ENCODE data around the gene TSHZ3.

Gene TSHZ3

DNA sequence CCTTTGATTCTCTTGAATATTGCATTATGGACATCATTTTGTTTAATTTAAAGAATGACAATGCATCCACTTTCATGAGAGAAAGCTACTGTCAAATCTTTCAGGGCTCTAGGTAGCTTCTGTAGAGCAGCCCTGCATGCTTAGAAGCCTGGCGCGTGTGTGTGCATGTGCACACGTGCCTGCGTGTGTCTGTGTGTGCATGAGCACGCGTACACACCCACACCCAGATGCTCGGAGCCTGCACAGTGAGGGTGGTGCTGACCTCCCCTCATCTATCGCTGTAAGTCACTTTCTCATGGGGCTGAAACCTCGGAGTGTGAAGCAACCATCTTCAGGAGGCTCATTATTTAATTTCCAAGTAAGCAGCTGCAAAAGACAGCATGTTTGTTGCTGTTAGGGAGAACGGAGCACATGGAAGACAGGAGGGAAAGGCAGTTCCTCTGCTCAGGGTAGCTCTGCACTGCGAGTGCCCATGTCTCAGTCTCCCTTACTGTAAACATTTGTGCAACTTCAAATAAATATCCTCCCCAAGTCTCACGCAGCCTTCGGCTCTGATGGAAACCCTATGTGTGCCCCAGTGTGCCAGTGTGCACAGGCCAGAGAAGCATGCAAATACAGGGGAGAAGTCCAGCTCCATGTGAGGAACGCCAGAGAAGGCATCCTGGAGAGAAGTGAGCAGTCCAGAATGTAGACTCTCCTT lies 22.8 kb downstream of the TSHZ3 start:
- TF ChIP-seq, protein P1, sequence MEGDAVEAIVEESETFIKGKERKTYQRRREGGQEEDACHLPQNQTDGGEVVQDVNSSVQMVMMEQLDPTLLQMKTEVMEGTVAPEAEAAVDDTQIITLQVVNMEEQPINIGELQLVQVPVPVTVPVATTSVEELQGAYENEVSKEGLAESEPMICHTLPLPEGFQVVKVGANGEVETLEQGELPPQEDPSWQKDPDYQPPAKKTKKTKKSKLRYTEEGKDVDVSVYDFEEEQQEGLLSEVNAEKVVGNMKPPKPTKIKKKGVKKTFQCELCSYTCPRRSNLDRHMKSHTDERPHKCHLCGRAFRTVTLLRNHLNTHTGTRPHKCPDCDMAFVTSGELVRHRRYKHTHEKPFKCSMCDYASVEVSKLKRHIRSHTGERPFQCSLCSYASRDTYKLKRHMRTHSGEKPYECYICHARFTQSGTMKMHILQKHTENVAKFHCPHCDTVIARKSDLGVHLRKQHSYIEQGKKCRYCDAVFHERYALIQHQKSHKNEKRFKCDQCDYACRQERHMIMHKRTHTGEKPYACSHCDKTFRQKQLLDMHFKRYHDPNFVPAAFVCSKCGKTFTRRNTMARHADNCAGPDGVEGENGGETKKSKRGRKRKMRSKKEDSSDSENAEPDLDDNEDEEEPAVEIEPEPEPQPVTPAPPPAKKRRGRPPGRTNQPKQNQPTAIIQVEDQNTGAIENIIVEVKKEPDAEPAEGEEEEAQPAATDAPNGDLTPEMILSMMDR (conservative IDR thresholded peaks at IDR 0.05; ENCODE audit: low read depth): no peak
- CTCF ChIA-PET: interaction anchor here (0.7 kb wide), 1 partner anchor 11 kb away, joined by 4 read pairs; no protein-coding TSS in a partner anchor
- DNase-seq (ENCODE audit: low spot score): no peak
- POLR2A ChIA-PET (ENCODE audit: low non-redundant PET): no interaction called here
- H3K27ac ChIP-seq: no peak overlapping the region

DNA sequence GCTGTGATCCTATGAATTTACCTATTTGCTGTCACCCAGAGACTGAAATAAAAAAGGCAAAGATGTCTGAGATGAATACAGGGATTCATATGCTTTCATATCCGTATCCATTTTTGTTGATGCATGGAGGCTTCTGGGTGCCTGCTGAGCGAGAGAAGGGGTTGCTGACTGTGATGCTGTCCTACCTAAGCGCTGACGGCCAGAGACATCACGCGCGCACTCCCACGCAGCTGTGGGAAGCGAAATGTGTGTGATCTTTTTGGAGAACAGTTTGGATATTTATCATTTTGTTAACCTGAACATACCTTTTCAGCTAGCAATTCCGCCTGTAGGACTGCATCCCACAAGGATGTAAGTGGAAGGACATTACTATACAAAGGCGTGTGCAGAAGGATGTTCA lies 23.9 kb downstream of the TSHZ3 start:
- CTCF ChIA-PET: no interaction called here
- POLR2A ChIA-PET (ENCODE audit: low non-redundant PET): no interaction called here
- no peak overlapping the region for H3K27ac ChIP-seq
- no peak for DNase-seq (ENCODE audit: low spot score)
- TF ChIP-seq, protein P1 (conservative IDR thresholded peaks at IDR 0.05; ENCODE audit: low read depth): no peak

DNA sequence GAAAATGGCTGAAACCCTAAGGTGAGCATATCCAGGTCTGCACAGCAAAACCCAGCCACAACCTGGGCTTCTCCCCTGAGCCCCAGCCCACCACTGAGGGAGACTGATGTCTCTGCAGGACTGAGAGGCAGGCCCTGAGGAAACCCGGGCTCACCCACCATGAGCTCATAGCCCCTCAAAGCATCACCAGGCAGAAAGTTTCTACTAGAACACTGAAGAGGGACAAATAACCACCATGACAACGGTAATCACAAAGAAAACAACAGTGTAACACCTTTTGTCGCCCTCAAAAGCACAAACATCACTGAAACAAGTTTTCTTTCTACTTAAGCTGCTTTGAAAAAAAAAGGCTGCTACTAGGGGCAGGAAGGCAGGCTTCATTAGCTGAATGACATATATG lies 29.8 kb downstream of the TSHZ3 start:
- POLR2A ChIA-PET (ENCODE audit: low non-redundant PET): no interaction called here
- CTCF ChIA-PET: no interaction called here
- TF ChIP-seq, protein P1 (conservative IDR thresholded peaks at IDR 0.05; ENCODE audit: low read depth): no peak
- no peak for DNase-seq (ENCODE audit: low spot score)
- no peak overlapping the region for H3K27ac ChIP-seq

DNA sequence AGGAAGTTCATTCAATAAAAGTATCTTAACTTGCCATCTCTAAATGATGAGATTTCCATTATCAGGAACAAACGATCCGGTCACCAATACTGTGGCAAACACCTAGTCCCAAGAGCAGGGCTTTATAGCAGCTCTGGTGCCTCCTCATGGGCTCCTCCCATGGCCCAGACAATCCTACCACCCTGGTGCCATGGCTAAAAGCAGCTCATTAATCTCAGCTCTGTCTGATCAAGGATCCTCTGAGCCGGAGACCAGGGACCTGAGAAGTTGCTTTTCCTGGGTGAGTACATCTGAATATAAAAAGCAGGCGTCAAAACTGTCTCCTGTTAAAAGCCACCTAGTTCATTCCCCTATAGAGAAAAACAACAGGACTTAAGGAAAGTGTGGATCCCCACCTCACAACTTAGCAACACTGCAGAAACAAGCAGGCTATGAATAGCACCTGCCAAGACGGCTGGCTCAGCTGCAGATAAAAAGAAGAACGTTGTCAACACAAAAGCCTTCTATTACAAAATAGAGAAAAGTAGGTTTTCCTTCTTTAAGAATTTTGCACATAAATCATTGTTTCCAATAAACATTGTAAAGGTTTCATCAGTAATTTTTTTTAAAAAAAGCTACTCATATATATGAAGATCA lies 30.3 kb downstream of the TSHZ3 start:
- ChIA-PET CTCF (no interaction called here), POLR2A (ENCODE audit: low non-redundant PET) (no interaction called here)
- H3K27ac ChIP-seq: no peak overlapping the region
- TF ChIP-seq, protein P1 (conservative IDR thresholded peaks at IDR 0.05; ENCODE audit: low read depth): no peak
- no peak for DNase-seq (ENCODE audit: low spot score)

DNA sequence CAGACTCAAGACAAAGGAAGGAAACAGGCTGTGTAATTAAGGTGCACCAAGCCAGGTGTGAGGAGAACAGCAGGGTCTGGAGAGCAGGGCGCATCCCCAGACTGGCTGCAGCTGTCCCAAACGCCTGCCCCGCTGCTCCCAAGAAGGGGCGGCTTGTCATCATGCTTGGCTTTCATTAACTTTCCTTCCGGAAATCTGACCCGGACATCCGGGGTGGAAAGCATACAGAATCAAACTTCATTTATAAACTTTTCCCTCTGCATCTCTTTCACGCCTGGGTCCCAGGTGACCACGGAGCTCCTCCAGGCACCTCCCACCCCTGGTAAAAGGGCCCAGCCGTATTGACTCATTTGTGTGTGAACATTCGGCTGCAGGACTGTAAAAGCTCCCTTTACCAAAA lies 31.7 kb downstream of the TSHZ3 start:
- TF ChIP-seq, protein P1 (conservative IDR thresholded peaks at IDR 0.05; ENCODE audit: low read depth): no peak
- ChIA-PET POLR2A (ENCODE audit: low non-redundant PET) (no interaction called here), CTCF (no interaction called here)
- no peak for DNase-seq (ENCODE audit: low spot score)
- H3K27ac ChIP-seq: no peak overlapping the region

DNA sequence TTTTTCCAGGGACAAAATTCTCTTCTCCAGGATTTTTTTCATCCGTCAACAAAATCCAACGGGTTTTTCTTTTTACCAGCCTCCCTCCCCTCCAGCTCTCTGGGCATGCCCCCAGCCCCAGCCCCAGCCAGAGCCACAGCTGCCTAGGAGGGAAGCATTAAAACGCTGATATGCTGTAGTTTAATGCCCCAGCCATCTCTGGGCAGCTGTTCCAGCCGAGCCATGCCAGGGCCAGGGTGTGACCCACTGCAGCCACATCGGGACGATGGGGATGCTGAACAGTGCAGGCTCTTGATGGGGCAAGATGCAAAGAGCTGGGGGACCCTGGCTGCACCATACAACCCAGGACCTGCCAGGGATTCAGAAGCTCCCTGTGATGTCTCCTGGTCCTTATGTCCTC lies 32.1 kb downstream of the TSHZ3 start:
- DNase-seq (ENCODE audit: low spot score): no peak
- POLR2A ChIA-PET (ENCODE audit: low non-redundant PET): no interaction called here
- H3K27ac ChIP-seq: no peak overlapping the region
- CTCF ChIA-PET: no interaction called here
- TF ChIP-seq, protein P1 (conservative IDR thresholded peaks at IDR 0.05; ENCODE audit: low read depth): no peak
